NCI-H69 (cell line): ENCODE measurements around the gene EFCAB8.

ENCODE experiments used
- DNase-seq: peaks from one replicate; lab custom pipeline; 2025; lab: John Stamatoyannopoulos, UW

The EFCAB8 gene

GRCh38 chr20:33007376-33008335, 148.9 kb downstream of the EFCAB8 start, which contains the start of gene BPIFB2:
BPIFB2 (plus strand) TSS chr20:33007704; CDS start chr20:33008575, 871 bp downstream.
- DNase-seq: no peak

- no peak for DNase-seq
Measured at GRCh38 chr20:33008336-33009213, 149.9 kb downstream of the EFCAB8 start.

- DNase-seq: peak; percentile 65
Measured at GRCh38 chr20:33009214-33010132, 150.8 kb downstream of the EFCAB8 start.

GRCh38 chr20:33010133-33010504, 151.4 kb downstream of the EFCAB8 start:
- no peak for DNase-seq

GRCh38 chr20:33010674-33011449, 152.1 kb downstream of the EFCAB8 start:
- no peak for DNase-seq
